SJSA1 (cell line): ENCODE data around the gene HNRNPA2B1. TPM values are rescaled to one million over a fixed set of nuclear protein-coding genes. Genes with fewer than 3 reads are reported as not detected.
"Not testable (repeated sequence)": the region's sequence is repeated elsewhere in the genome, so short reads cannot be mapped to it uniquely, and the experiment has no call there.

Experiments used
- DNase-seq, 2 experiments: peaks; one replicate each; pipeline ENCODE4 v3.0.0-alpha.2; 2015 to 2020; ENCODE audit warnings: low spot score in 2 of 2, low read depth in 1 of 2
- H3K27ac ChIP-seq: fragments of 250-450 bp; sonication (Bioruptor Pico); 2 replicates; pipeline ENCODE4 v1.5.1; 2020; ENCODE audit warnings: mild to moderate bottlenecking, moderate library complexity
- H3K27me3 ChIP-seq: fragments of 250-450 bp; sonication (Bioruptor Pico); replicated peaks from 2 replicates; pipeline ENCODE4 v1.5.1; 2020; ENCODE audit warnings: mild to moderate bottlenecking, moderate library complexity
- H3K36me3 ChIP-seq: fragments of 250-450 bp; sonication (Bioruptor Pico); 2 replicates; pipeline ENCODE4 v1.5.1; 2020; ENCODE audit warnings: mild to moderate bottlenecking
- H3K4me1 ChIP-seq: fragments of 250-450 bp; sonication (Bioruptor Pico); replicated peaks from 2 replicates; pipeline ENCODE4 v1.6.1; 2021; ENCODE audit warnings: mild to moderate bottlenecking
- H3K4me3 ChIP-seq: fragments of 250-450 bp; sonication (Bioruptor Pico); 2 replicates; pipeline ENCODE4 v1.5.1; 2020; ENCODE audit warnings: mild to moderate bottlenecking
- H3K9me3 ChIP-seq: fragments of 250-450 bp; sonication (Bioruptor Pico); replicated peaks from 2 replicates; pipeline ENCODE4 v1.5.1; 2020; ENCODE audit warnings: mild to moderate bottlenecking
- total RNA-seq: library from RNA; depleted of rRNA; stranded (reverse); fragments of >200 nt; shearing (Covaris generic); gene quantifications from 2 replicates; pipeline ENCODE4 v1.2.3, GENCODE V29; 2014

HNRNPA2B1 gene
- total RNA-seq, 1 experiment from 2014 or later = 327 TPM

- Histone ChIP-seq H3K9me3 (no peaks in the 10 kb centered on the region), H3K4me3 (peak overlapping the region; percentile 86), H3K27ac (peak overlapping the region; percentile 99; the same call in 1 of the 2 replicates), H3K36me3 (peaks cover 86% of the 10 kb centered on the region), H3K4me1 (peaks cover 4% of the 10 kb centered on the region), H3K27me3 (no peaks in the 10 kb centered on the region)
- DNase-seq = no peak
These were observed 2.5 kb upstream of the HNRNPA2B1 start for GRCh38 chr7:26203016-26203415.

- peak; percentile 39 to 58 for DNase-seq
- Histone ChIP-seq H3K4me3 (peak overlapping the region; percentile 86), H3K9me3 (no peaks in the 10 kb centered on the region), H3K4me1 (peaks cover 5% of the 10 kb centered on the region), H3K27ac (peak overlapping the region; percentile 99), H3K27me3 (no peaks in the 10 kb centered on the region), H3K36me3 (peaks cover 86% of the 10 kb centered on the region)
These were observed 1.8 kb upstream of the HNRNPA2B1 start for GRCh38 chr7:26202019-26202990.

- H3K9me3 ChIP-seq = no peaks in the 10 kb centered on the region
- peaks cover 86% of the 10 kb centered on the region for H3K36me3 ChIP-seq
- peak within 1 kb of the TSS; percentile 86 for H3K4me3 ChIP-seq
- DNase-seq = peak; percentile 97 to 98
- peaks cover 13% of the 10 kb centered on the region for H3K4me1 ChIP-seq
- no peaks in the 10 kb centered on the region for H3K27me3 ChIP-seq
- peak within 1 kb of the TSS; percentile 99 for H3K27ac ChIP-seq
These were observed 887 bp upstream of the HNRNPA2B1 start, which contains the start of gene CBX3 for GRCh38 chr7:26201247-26202018. Gene CBX3, plus strand, starts transcription at chr7:26201745. Its CDS starts 1,254 bp downstream, at chr7:26202999.

DNA sequence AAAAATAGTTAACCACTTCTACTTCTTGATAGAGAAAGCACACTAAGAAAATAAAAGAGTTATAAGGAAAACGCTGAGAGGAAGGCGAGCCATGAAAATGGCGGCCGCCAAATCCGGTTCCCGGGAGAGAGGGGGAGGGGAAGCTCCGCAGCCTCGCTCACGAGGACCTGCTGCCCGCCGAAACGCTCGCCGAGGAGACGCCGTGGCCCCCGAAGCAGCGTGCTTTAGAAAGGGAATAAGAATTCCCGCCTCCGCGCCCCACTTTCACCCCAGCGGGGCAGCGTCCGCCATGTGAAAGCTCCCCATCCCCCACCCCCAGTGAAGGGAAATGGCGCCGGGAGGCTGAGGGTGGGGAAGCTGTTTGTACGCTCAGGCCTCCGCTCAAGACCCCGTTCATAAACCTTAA, 505 bp downstream of the HNRNPA2B1 start:
- Histone ChIP-seq H3K4me3 (peak overlapping the region; percentile 86), H3K4me1 (peaks cover 25% of the 10 kb centered on the region), H3K9me3 (no peaks in the 10 kb centered on the region), H3K36me3 (peaks cover 87% of the 10 kb centered on the region), H3K27me3 (no peaks in the 10 kb centered on the region), H3K27ac (peak overlapping the region; percentile 97)
- DNase-seq = peak; percentile 67 to 90

GRCh38 chr7:26199301-26200037, 1.1 kb downstream of the HNRNPA2B1 start:
- Histone ChIP-seq H3K27ac (peak overlapping the region; percentile 97), H3K27me3 (no peaks in the 10 kb centered on the region), H3K36me3 (peaks cover 87% of the 10 kb centered on the region), H3K4me1 (peaks cover 24% of the 10 kb centered on the region), H3K4me3 (peak overlapping the region; percentile 86), H3K9me3 (no peaks in the 10 kb centered on the region)
- peak in 1 of 2 experiments; percentile 58 for DNase-seq

GRCh38 chr7:26198781-26199169, 1.8 kb downstream of the HNRNPA2B1 start:
- H3K27ac ChIP-seq = peak overlapping the region; percentile 97; the same call in 1 of the 2 replicates
- no peaks in the 10 kb centered on the region for H3K27me3 ChIP-seq
- H3K9me3 ChIP-seq = no peaks in the 10 kb centered on the region
- H3K4me1 ChIP-seq = peaks cover 21% of the 10 kb centered on the region
- H3K36me3 ChIP-seq = peaks cover 88% of the 10 kb centered on the region
- peak overlapping the region; percentile 86 for H3K4me3 ChIP-seq
- DNase-seq = peak in 1 of 2 experiments; percentile 44

GRCh38 chr7:26198133-26198780, 2.3 kb downstream of the HNRNPA2B1 start:
- Histone ChIP-seq H3K4me3 (peak overlapping the region; percentile 86), H3K36me3 (peaks cover 88% of the 10 kb centered on the region), H3K4me1 (peaks cover 21% of the 10 kb centered on the region), H3K27me3 (no peaks in the 10 kb centered on the region), H3K27ac (peak overlapping the region; percentile 97; the same call in 1 of the 2 replicates), H3K9me3 (no peaks in the 10 kb centered on the region)
- peak in 1 of 2 experiments; percentile 45 for DNase-seq

- Histone ChIP-seq H3K4me3 (peak overlapping the region; percentile 86), H3K4me1 (peaks cover 21% of the 10 kb centered on the region), H3K36me3 (peaks cover 88% of the 10 kb centered on the region), H3K27ac (peak overlapping the region; percentile 3; the same call in 1 of the 2 replicates), H3K9me3 (no peaks in the 10 kb centered on the region), H3K27me3 (no peaks in the 10 kb centered on the region)
- peak in 1 of 2 experiments; percentile 46 for DNase-seq
These were observed 3.1 kb downstream of the HNRNPA2B1 start for GRCh38 chr7:26197153-26198115.

- Histone ChIP-seq H3K4me1 (peaks cover 21% of the 10 kb centered on the region), H3K27ac (no peak overlapping the region), H3K9me3 (no peaks in the 10 kb centered on the region), H3K36me3 (peaks cover 95% of the 10 kb centered on the region), H3K27me3 (no peaks in the 10 kb centered on the region), H3K4me3 (no peak overlapping the region; the same call in 1 of the 2 replicates)
- peak in 1 of 2 experiments; percentile 2 for DNase-seq
These were observed 4.5 kb downstream of the HNRNPA2B1 start for GRCh38 chr7:26195867-26196657.

DNA sequence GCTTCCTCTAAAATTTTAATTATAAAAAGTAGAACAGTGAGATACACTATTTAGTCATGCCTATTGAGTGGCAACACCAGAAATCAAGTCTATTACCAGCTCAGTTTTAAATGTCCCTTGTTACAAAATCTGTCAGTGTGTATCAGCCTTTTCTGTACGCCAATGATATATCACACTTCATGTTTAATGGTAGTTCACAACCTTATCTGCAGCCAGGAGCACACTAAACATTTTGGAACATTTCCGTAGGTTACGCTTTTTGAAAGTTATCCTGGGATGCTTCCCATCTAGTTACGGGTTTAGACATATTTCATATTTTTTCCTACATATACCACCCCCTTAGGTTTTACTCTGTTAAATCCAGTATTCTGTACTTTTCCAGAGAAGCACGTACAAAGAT, 5.4 kb downstream of the HNRNPA2B1 start:
- no peak for DNase-seq

DNA sequence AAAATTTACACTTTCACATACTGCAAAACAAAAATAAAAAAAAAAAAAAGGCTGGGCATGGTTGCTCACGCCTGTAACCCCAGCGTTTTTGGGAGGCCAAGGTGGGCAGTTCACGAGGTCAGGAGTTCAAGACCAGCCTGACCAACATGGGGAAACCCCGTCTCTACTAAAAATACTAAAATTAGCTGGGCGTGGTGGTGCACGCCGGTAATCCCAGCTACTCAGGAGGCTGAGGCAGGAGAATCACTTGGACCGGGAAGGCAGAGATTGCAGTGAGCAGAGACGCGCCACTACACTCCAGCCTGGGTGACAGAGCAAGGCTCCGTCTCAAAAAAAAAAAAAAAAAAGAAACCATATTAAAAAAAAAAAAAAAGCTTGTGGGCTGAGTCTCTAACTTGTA, 5.8 kb downstream of the HNRNPA2B1 start:
- not testable (repeated sequence) for H3K4me3 ChIP-seq, H3K9me3 ChIP-seq, H3K27me3 ChIP-seq, H3K27ac ChIP-seq, DNase-seq
- Histone ChIP-seq H3K4me1 (peaks cover 21% of the 10 kb centered on the region), H3K36me3 (peaks cover 100% of the 10 kb centered on the region)

More for the DNA sequence above, 5.4 kb downstream of the HNRNPA2B1 start:
- H3K27ac ChIP-seq = no peak overlapping the region
- no peaks in the 10 kb centered on the region for H3K27me3 ChIP-seq
- H3K4me3 ChIP-seq = no peak overlapping the region
- H3K4me1 ChIP-seq = peaks cover 21% of the 10 kb centered on the region
- peaks cover 100% of the 10 kb centered on the region for H3K36me3 ChIP-seq
- no peaks in the 10 kb centered on the region for H3K9me3 ChIP-seq
